ENCODE measurements around the gene POLD2. TPM values are rescaled to one million over a fixed set of nuclear protein-coding genes. Genes with fewer than 3 reads are reported as not detected.
A peak's percentile ranks its signal among the peaks of the same experiment; 100 is the strongest.

POLD2 gene
- total and polyA plus RNA-seq, 2 experiments from 2014 or later, result 100 to 164 TPM

GRCh38 chr7:44100458-44101302 is 22.7 kb downstream of the POLD2 start:
- Histone ChIP-seq H3K9me2 (ENCODE audit: insufficient read depth) (no peaks in the 10 kb centered on the region), H3K4me3 (no peak overlapping the region), H3K36me3 (ENCODE audit: low read depth) (no peaks in the 10 kb centered on the region), H3K4me2 (ENCODE audit: unreplicated experiment) (no peak overlapping the region), H3K9me3 (ENCODE audit: low read depth) (no peaks in the 10 kb centered on the region), H3F3A (ENCODE audit: insufficient read depth) (peaks cover 32% of the 10 kb centered on the region), H3K4me1 (ENCODE audit: insufficient read depth) (peaks cover 23% of the 10 kb centered on the region), H3K9ac (peak overlapping the region; percentile 47), H3K79me2 (ENCODE audit: insufficient read depth) (peaks cover 3% of the 10 kb centered on the region), H3K27me3 (replicated peaks; ENCODE audit: insufficient read depth) (no peaks in the 10 kb centered on the region), H3K27ac (peak overlapping the region; percentile 86), H4K20me1 (ENCODE audit: insufficient read depth) (no peaks in the 10 kb centered on the region), H2AFZ (peak overlapping the region; percentile 95)
- 41 to 55% methylated on average over 7 to 10 of the region's 10 CpGs for WGBS, 2 experiments (ENCODE audit: low coverage in 1 of 2, low lambda C conversion rate in 2 of 2, missing lambda C conversion rate in 2 of 2)
- peak; percentile 68 for DNase-seq
- in situ Hi-C loops (cut with MboI), result no loop called here
- TF ChIP-seq EZH2phosphoT487 (IDR thresholded peaks at IDR 0.05; ENCODE audit: insufficient read depth, low read depth), result no peak
- no peak for TF ChIP-seq EZH2 (IDR thresholded peaks at IDR 0.05; ENCODE audit: insufficient read depth, poor library complexity, severe bottlenecking)

DNA sequence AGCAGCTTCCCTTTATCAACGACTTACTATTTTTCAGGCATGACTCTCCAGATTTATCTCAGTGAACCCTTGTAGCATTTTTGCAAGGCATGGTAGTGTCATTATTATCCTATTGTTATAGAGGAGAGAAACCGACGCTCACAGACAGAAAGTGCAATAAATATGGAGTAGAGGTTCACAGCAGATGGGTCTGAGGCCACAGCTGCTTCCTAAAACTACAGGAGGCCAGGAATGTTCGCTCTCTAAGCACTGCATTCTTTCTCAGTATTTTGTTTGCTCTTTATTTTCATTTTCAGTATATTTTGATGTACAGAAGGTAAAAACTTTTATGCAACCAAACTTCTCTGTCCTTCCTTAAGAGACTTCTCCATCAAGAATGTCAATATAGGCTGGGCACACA is 23.7 kb downstream of the POLD2 start:
- DNase-seq, result no peak
- in situ Hi-C loops (cut with MboI), result no loop called here
- Histone ChIP-seq H3F3A (ENCODE audit: insufficient read depth) (peaks cover 32% of the 10 kb centered on the region), H3K79me2 (ENCODE audit: insufficient read depth) (no peaks in the 10 kb centered on the region), H3K4me1 (ENCODE audit: insufficient read depth) (peaks cover 15% of the 10 kb centered on the region), H3K27me3 (replicated peaks; ENCODE audit: insufficient read depth) (no peaks in the 10 kb centered on the region), H3K9me2 (ENCODE audit: insufficient read depth) (no peaks in the 10 kb centered on the region), H3K4me3 (no peak overlapping the region), H3K4me2 (ENCODE audit: unreplicated experiment) (no peak overlapping the region), H4K20me1 (ENCODE audit: insufficient read depth) (no peaks in the 10 kb centered on the region), H3K9ac (no peak overlapping the region), H3K9me3 (ENCODE audit: low read depth) (no peaks in the 10 kb centered on the region), H3K27ac (peak overlapping the region; percentile 86), H2AFZ (peak overlapping the region; percentile 95), H3K36me3 (ENCODE audit: low read depth) (no peaks in the 10 kb centered on the region)
- TF ChIP-seq EZH2phosphoT487 (IDR thresholded peaks at IDR 0.05; ENCODE audit: insufficient read depth, low read depth) (no peak), EZH2 (IDR thresholded peaks at IDR 0.05; ENCODE audit: insufficient read depth, poor library complexity, severe bottlenecking) (no peak)
- WGBS, 2 experiments (ENCODE audit: low coverage in 1 of 2, low lambda C conversion rate in 2 of 2, missing lambda C conversion rate in 2 of 2), result 56 to 64% methylated on average over 4 of the region's 4 CpGs

- in situ Hi-C loops (cut with MboI), result no loop called here
- Histone ChIP-seq H3K9me2 (ENCODE audit: insufficient read depth) (no peaks in the 10 kb centered on the region), H3K9me3 (ENCODE audit: low read depth) (no peaks in the 10 kb centered on the region), H3K27ac (no peak overlapping the region), H3K36me3 (ENCODE audit: low read depth) (no peaks in the 10 kb centered on the region), H3K4me3 (no peak overlapping the region), H4K20me1 (ENCODE audit: insufficient read depth) (no peaks in the 10 kb centered on the region), H3K79me2 (ENCODE audit: insufficient read depth) (no peaks in the 10 kb centered on the region), H3F3A (ENCODE audit: insufficient read depth) (peaks cover 29% of the 10 kb centered on the region), H3K9ac (no peak overlapping the region), H3K27me3 (replicated peaks; ENCODE audit: insufficient read depth) (no peaks in the 10 kb centered on the region), H3K4me2 (ENCODE audit: unreplicated experiment) (no peak overlapping the region), H3K4me1 (ENCODE audit: insufficient read depth) (peaks cover 15% of the 10 kb centered on the region), H2AFZ (no peak overlapping the region)
- TF ChIP-seq EZH2phosphoT487 (IDR thresholded peaks at IDR 0.05; ENCODE audit: insufficient read depth, low read depth) (no peak), EZH2 (IDR thresholded peaks at IDR 0.05; ENCODE audit: insufficient read depth, poor library complexity, severe bottlenecking) (no peak)
- WGBS, 2 experiments (ENCODE audit: low coverage in 1 of 2, low lambda C conversion rate in 2 of 2, missing lambda C conversion rate in 2 of 2), result 91 to 96% methylated on average over 6 of the region's 6 CpGs
- DNase-seq, result no peak
Measured at GRCh38 chr7:44098092-44099068, 25.0 kb downstream of the POLD2 start.

All from GM23248 (cell line).